NCI-H128 (cell line): ENCODE data around the gene SLX4IP.

Experiments used
- DNase-seq: peaks from one replicate; lab custom pipeline; 2025; ENCODE audit not compliant: unreplicated experiment; lab: John Stamatoyannopoulos, UW

Gene SLX4IP

GRCh38 chr20:10658876-10659632 is 223.9 kb downstream of the SLX4IP start:
- no peak for DNase-seq

GRCh38 chr20:10659651-10660601 is 224.8 kb downstream of the SLX4IP start:
- DNase-seq = no peak

- no peak for DNase-seq
These were observed 225.6 kb downstream of the SLX4IP start for GRCh38 chr20:10660661-10661060.

- DNase-seq = no peak
These were observed 226.2 kb downstream of the SLX4IP start for GRCh38 chr20:10661261-10661660.

- DNase-seq = no peak
These were observed 227.0 kb downstream of the SLX4IP start for GRCh38 chr20:10662151-10662550.

- DNase-seq = no peak
These were observed 227.8 kb downstream of the SLX4IP start for GRCh38 chr20:10662661-10663458.

- no peak for DNase-seq
These were observed 228.7 kb downstream of the SLX4IP start for GRCh38 chr20:10663756-10664155.

GRCh38 chr20:10665027-10665561 is 230.0 kb downstream of the SLX4IP start:
- no peak for DNase-seq

GRCh38 chr20:10665791-10666190 is 230.7 kb downstream of the SLX4IP start:
- DNase-seq = no peak

GRCh38 chr20:10666221-10667076 is 231.3 kb downstream of the SLX4IP start:
- DNase-seq = no peak

- no peak for DNase-seq
These were observed 231.9 kb downstream of the SLX4IP start for GRCh38 chr20:10667077-10667401.

GRCh38 chr20:10667560-10668167 is 232.6 kb downstream of the SLX4IP start:
- no peak for DNase-seq

- DNase-seq = no peak
These were observed 233.7 kb downstream of the SLX4IP start for GRCh38 chr20:10668677-10669368.

- DNase-seq = no peak
These were observed 234.8 kb downstream of the SLX4IP start for GRCh38 chr20:10669843-10670446.

- DNase-seq = no peak
These were observed 235.6 kb downstream of the SLX4IP start for GRCh38 chr20:10670501-10671220.

GRCh38 chr20:10671221-10671918 is 236.3 kb downstream of the SLX4IP start:
- DNase-seq = no peak

- no peak for DNase-seq
These were observed 237.0 kb downstream of the SLX4IP start for GRCh38 chr20:10671919-10672623.
